ENCODE results near the gene ROR1. TPM values are rescaled to one million over a fixed set of nuclear protein-coding genes. Genes with fewer than 3 reads are reported as not detected.

Gene ROR1
- total RNA-seq, 1 donor from 2014 or later = 0.26 TPM

DNA sequence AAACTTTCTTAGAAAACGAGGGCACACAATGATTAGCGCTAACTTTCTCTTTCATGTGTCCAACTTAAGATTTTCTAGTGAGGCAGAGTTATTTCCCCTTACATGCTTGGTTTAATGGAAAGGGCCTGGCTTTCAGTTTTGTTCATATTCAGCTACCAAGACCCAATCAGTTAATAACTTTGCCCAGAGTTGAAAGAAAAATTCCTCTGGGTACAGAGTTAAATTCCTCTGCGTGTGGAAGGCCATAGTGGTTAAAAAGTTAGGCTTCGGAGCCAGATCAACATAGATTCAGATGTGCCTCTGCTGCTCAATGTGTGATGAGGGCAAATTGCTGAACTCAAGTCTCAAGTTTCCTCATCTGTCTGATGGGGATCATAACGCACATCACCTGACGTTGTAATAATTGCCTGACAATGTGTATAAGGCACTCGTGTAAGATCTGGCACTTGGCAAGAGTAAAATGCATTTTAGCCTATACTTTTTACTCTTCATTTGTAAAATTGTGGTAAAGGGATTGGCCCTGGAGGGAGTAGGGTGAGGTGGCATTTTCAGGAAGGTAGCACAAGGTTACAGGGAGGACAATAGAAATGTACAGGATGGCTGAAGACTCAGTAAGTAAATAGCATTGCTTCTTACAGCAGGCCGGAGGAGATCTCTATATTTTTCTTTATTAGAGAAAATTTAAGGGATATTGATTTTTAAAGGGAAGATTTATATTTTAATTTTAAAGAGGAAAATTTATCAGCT is 103.4 kb downstream of the ROR1 start:
- no peak for TF ChIP-seq CTCF (IDR thresholded peaks at IDR 0.05; ENCODE audit: insufficient read depth, low read length, severe bottlenecking)
- no peak overlapping the region for H3K4me3 ChIP-seq (ENCODE audit: low read depth, low read length)
- H3K36me3 ChIP-seq (ENCODE audit: control insufficient read depth, insufficient read depth, low read length) = no peaks in the 10 kb centered on the region
- no peaks in the 10 kb centered on the region for H3K27me3 ChIP-seq (ENCODE audit: control insufficient read depth, insufficient read depth, low read length)
- DNase-seq (ENCODE audit: low read depth) (no peak), FAIRE-seq (no peak)

DNA sequence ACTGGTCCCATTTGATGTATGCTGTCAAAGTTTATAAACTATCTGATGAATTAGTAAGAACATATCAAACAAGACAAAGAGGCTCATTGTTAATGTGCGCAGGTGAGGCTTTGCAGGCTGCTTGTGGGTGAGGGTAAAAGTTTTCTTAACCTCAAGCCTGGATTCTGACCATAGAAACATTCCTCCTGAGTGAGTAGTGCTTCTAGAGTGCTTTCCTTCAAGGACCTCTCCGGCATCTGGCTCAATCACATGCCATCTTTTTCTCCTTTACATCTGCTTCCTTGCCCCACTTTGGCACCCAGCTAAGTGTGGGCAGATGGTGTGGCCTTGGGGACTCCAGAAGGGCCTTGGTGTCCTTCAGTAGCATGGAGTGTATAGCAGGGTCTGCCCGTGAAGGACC is 104.0 kb downstream of the ROR1 start:
- no peak for TF ChIP-seq CTCF (IDR thresholded peaks at IDR 0.05; ENCODE audit: insufficient read depth, low read length, severe bottlenecking)
- Histone ChIP-seq H3K27me3 (ENCODE audit: control insufficient read depth, insufficient read depth, low read length) (no peaks in the 10 kb centered on the region), H3K36me3 (ENCODE audit: control insufficient read depth, insufficient read depth, low read length) (no peaks in the 10 kb centered on the region), H3K4me3 (ENCODE audit: low read depth, low read length) (no peak overlapping the region)
- DNase-seq (ENCODE audit: low read depth) = peak; percentile 67
- peak; percentile 7 for FAIRE-seq

GRCh38 chr1:63878932-63879331 is 105.1 kb downstream of the ROR1 start:
- FAIRE-seq (no peak), DNase-seq (ENCODE audit: low read depth) (no peak)
- H3K36me3 ChIP-seq (ENCODE audit: control insufficient read depth, insufficient read depth, low read length) = no peaks in the 10 kb centered on the region
- no peaks in the 10 kb centered on the region for H3K27me3 ChIP-seq (ENCODE audit: control insufficient read depth, insufficient read depth, low read length)
- H3K4me3 ChIP-seq (ENCODE audit: low read depth, low read length) = no peak overlapping the region
- no peak for TF ChIP-seq CTCF (IDR thresholded peaks at IDR 0.05; ENCODE audit: insufficient read depth, low read length, severe bottlenecking)

- TF ChIP-seq CTCF (IDR thresholded peaks at IDR 0.05; ENCODE audit: insufficient read depth, low read length, severe bottlenecking) = no peak
- no peak for FAIRE-seq
- no peak overlapping the region for H3K4me3 ChIP-seq (ENCODE audit: low read depth, low read length)
These were observed 107.2 kb downstream of the ROR1 start for GRCh38 chr1:63880958-63881576.

DNA sequence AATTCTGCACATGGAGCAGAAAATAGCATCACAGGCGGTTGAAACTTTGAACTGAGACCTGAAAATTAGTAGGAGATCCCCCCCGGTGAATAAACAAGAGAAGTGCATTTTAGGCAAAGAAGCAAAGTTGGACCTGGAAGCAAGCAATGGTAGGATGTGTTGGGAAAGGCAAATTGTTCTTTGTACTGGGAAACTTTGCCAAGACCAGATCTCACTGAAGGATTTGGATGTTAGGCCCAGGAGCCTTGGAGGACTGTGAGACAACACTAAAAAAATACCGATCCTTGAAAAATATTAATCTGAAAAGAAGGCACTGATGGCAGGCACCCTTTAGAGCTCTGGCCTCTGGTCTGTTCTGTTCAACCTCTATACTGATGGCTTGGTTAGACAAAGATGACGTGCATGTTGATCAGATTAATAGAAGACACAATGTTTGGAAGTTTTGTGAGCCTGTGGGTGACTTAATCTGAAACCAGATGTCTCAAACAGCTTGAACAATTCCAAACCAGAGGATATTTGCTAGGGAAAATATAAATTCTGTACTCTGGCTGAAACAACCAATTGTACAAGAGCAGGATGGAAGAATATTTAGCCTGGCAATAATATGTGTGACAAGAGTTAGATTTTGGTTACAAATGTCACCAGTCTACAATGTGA is 108.4 kb downstream of the ROR1 start:
- Histone ChIP-seq H3K4me3 (ENCODE audit: low read depth, low read length) (no peak overlapping the region), H3K36me3 (ENCODE audit: control insufficient read depth, insufficient read depth, low read length) (no peaks in the 10 kb centered on the region), H3K27me3 (ENCODE audit: control insufficient read depth, insufficient read depth, low read length) (no peaks in the 10 kb centered on the region)
- FAIRE-seq (no peak), DNase-seq (ENCODE audit: low read depth) (no peak)
- TF ChIP-seq CTCF (IDR thresholded peaks at IDR 0.05; ENCODE audit: insufficient read depth, low read length, severe bottlenecking) = no peak

More at GRCh38 chr1:63880958-63881576, 107.2 kb downstream of the ROR1 start:
- no peaks in the 10 kb centered on the region for H3K27me3 ChIP-seq (ENCODE audit: control insufficient read depth, insufficient read depth, low read length)
- no peak for DNase-seq (ENCODE audit: low read depth)
- H3K36me3 ChIP-seq (ENCODE audit: control insufficient read depth, insufficient read depth, low read length) = no peaks in the 10 kb centered on the region
